ENCODE measurements around the gene PANK2. TPM values are rescaled to one million over a fixed set of nuclear protein-coding genes. Genes with fewer than 3 reads are reported as not detected.

The PANK2 gene
- polyA plus RNA-seq, 1 of the 3 experiments (the other 2 are of a cell fraction): 17.7 TPM

GRCh38 chr20:3908667-3909066 is 19.5 kb downstream of the PANK2 start:
- CTCF ChIA-PET: no interaction called here
- H3K36me3 ChIP-seq (replicated peaks in 1 of 2; ENCODE audit: control insufficient read depth in 1 of 2, insufficient read depth in 2 of 2, low read length in 1 of 2): peaks cover 38 to 59% of the 10 kb centered on the region in 2 experiments
- WGBS (ENCODE audit: low lambda C conversion rate): 94% methylated on average over 4 of the region's 4 CpGs

GRCh38 chr20:3909952-3910366 is 20.8 kb downstream of the PANK2 start:
- H3F3A ChIP-seq (replicated peaks; ENCODE audit: insufficient read depth): peaks cover 8% of the 10 kb centered on the region
- ChIA-PET CTCF (no interaction called here), POLR2A (no interaction called here)
- TF ChIP-seq ELF1 (IDR thresholded peaks at IDR 0.05) (no peak), NFIC (IDR thresholded peaks at IDR 0.05; ENCODE audit: borderline replicate concordance) (no peak)
- no peak overlapping the region for H3K27ac ChIP-seq (ENCODE audit: low read depth in 2 of 2, low read length in 1 of 2)
- H3K9me2 ChIP-seq: no peaks in the 10 kb centered on the region
- no peak overlapping the region for H3K4me2 ChIP-seq
- H4K20me1 ChIP-seq (ENCODE audit: insufficient read depth): peaks cover 95% of the 10 kb centered on the region
- DNase-seq: no peak
- H3K4me3 ChIP-seq (ENCODE audit: low read depth in 2 of 2, low read length in 1 of 2): no peak overlapping the region
- no peak overlapping the region for H2AFZ ChIP-seq (ENCODE audit: low read depth)
- H3K27me3 ChIP-seq (ENCODE audit: insufficient read depth): no peaks in the 10 kb centered on the region
- peaks cover 97% of the 10 kb centered on the region for H3K79me2 ChIP-seq (ENCODE audit: insufficient read depth)
- H3K36me3 ChIP-seq (replicated peaks in 1 of 2; ENCODE audit: control insufficient read depth in 1 of 2, insufficient read depth in 2 of 2, low read length in 1 of 2): peaks cover 48 to 70% of the 10 kb centered on the region in 2 experiments
- no peak overlapping the region for H3K9ac ChIP-seq
- no peaks in the 10 kb centered on the region for H3K4me1 ChIP-seq (ENCODE audit: control insufficient read depth in 1 of 2, insufficient read depth in 2 of 2, low read depth in 1 of 2, low read length in 1 of 2)
- no peaks in the 10 kb centered on the region for H3K9me3 ChIP-seq

More at GRCh38 chr20:3908667-3909066, 19.5 kb downstream of the PANK2 start:
- Histone ChIP-seq H3K79me2 (ENCODE audit: insufficient read depth) (peaks cover 97% of the 10 kb centered on the region), H3F3A (replicated peaks; ENCODE audit: insufficient read depth) (peaks cover 8% of the 10 kb centered on the region), H4K20me1 (ENCODE audit: insufficient read depth) (peaks cover 97% of the 10 kb centered on the region), H3K9me3 (no peaks in the 10 kb centered on the region), H3K27ac (ENCODE audit: low read depth in 2 of 2, low read length in 1 of 2) (no peak overlapping the region), H3K27me3 (ENCODE audit: insufficient read depth) (no peaks in the 10 kb centered on the region), H3K4me1 (ENCODE audit: control insufficient read depth in 1 of 2, insufficient read depth in 2 of 2, low read depth in 1 of 2, low read length in 1 of 2) (no peaks in the 10 kb centered on the region), H3K9ac (no peak overlapping the region), H3K4me2 (no peak overlapping the region), H3K9me2 (no peaks in the 10 kb centered on the region), H3K4me3 (ENCODE audit: low read depth in 2 of 2, low read length in 1 of 2) (no peak overlapping the region), H2AFZ (ENCODE audit: low read depth) (no peak overlapping the region)
- POLR2A ChIA-PET: no interaction called here
- DNase-seq: no peak
- TF ChIP-seq MXI1 (IDR thresholded peaks at IDR 0.05; ENCODE audit: low read depth, low read length): no peak
- TF ChIP-seq CHD2 (IDR thresholded peaks at IDR 0.05; ENCODE audit: low read length, partially characterized antibody): no peak
- no peak for TF ChIP-seq GABPA (IDR thresholded peaks at IDR 0.05; ENCODE audit: low read depth)

- no peak for TF ChIP-seq EZH2phosphoT487 (IDR thresholded peaks at IDR 0.05; ENCODE audit: borderline replicate concordance, low read depth)
- TF ChIP-seq IRF3 (IDR thresholded peaks at IDR 0.05; ENCODE audit: low read depth, low read length): no peak
- TF ChIP-seq SMC3 (IDR thresholded peaks at IDR 0.05; ENCODE audit: low read depth, low read length): no peak
- TF ChIP-seq NFIC (IDR thresholded peaks at IDR 0.05; ENCODE audit: borderline replicate concordance): no peak
- no peak for TF ChIP-seq TEAD4 (IDR thresholded peaks at IDR 0.05; ENCODE audit: borderline replicate concordance, insufficient read depth)
- TF ChIP-seq ELF1 (IDR thresholded peaks at IDR 0.05): no peak
- TF ChIP-seq MXI1 (IDR thresholded peaks at IDR 0.05; ENCODE audit: low read depth, low read length): no peak
- TF ChIP-seq MAX (IDR thresholded peaks at IDR 0.05; ENCODE audit: low read depth): no peak
- no peak for TF ChIP-seq CHD2 (IDR thresholded peaks at IDR 0.05; ENCODE audit: low read length, partially characterized antibody)
- no peak for TF ChIP-seq NRF1 (IDR thresholded peaks at IDR 0.05; ENCODE audit: low read depth, low read length)
- no peak for TF ChIP-seq YY1 (IDR thresholded peaks at IDR 0.05; ENCODE audit: low read depth)
- ChIA-PET CTCF (interaction anchor here (0.8 kb wide), 1 partner anchor 21 kb away, joined by 3 read pairs; no protein-coding TSS in a partner anchor), POLR2A (no interaction called here)
- Histone ChIP-seq H3K9me3 (no peaks in the 10 kb centered on the region), H3K27me3 (ENCODE audit: insufficient read depth) (no peaks in the 10 kb centered on the region), H3F3A (replicated peaks; ENCODE audit: insufficient read depth) (peaks cover 11% of the 10 kb centered on the region), H3K9ac (no peak overlapping the region), H2AFZ (ENCODE audit: low read depth) (no peak overlapping the region), H3K4me2 (no peak overlapping the region), H3K9me2 (no peaks in the 10 kb centered on the region), H3K27ac (ENCODE audit: low read depth in 2 of 2, low read length in 1 of 2) (no peak overlapping the region), H3K4me3 (ENCODE audit: low read depth in 2 of 2, low read length in 1 of 2) (no peak overlapping the region), H3K4me1 (ENCODE audit: control insufficient read depth in 1 of 2, insufficient read depth in 2 of 2, low read depth in 1 of 2, low read length in 1 of 2) (no peaks in the 10 kb centered on the region), H3K36me3 (replicated peaks in 1 of 2; ENCODE audit: control insufficient read depth in 1 of 2, insufficient read depth in 2 of 2, low read length in 1 of 2) (peaks cover 52 to 74% of the 10 kb centered on the region in 2 experiments), H4K20me1 (ENCODE audit: insufficient read depth) (peaks cover 95% of the 10 kb centered on the region), H3K79me2 (ENCODE audit: insufficient read depth) (peaks cover 97% of the 10 kb centered on the region)
- no peak for DNase-seq
- 97% methylated on average over 2 of the region's 2 CpGs for WGBS (ENCODE audit: low lambda C conversion rate)
Observed at GRCh38 chr20:3910853-3911252, 21.7 kb downstream of the PANK2 start.
